Breast epithelium (tissue), 4 donors: ENCODE measurements around the gene THRA. TPM values are rescaled to one million over a fixed set of nuclear protein-coding genes. Genes with fewer than 3 reads are reported as not detected.

Source experiments
- DNase-seq, 2 donors: peaks; one replicate each; pipeline ENCODE4 v3.0.0-alpha.2; 2019; ENCODE audit warnings: low spot score in 2 of 2
- H3K27ac ChIP-seq, 2 donors: fragments of 200-600 bp; sonication (generic) in 1 of 2; one replicate each; pipeline ENCODE4 v1.5.1; 2016 to 2019; ENCODE audit warnings: mild to moderate bottlenecking in 1 of 2
- H3K27me3 ChIP-seq, 2 donors: fragments of 200-600 bp; sonication (generic) in 1 of 2; one replicate each; pipeline versions ENCODE4 v1.5.1 to v1.6.0; 2017 to 2019; ENCODE audit warnings: control low read depth in 1 of 2, mild to moderate bottlenecking in 1 of 2
- H3K36me3 ChIP-seq: fragments of 200-600 bp; one replicate; pipeline ENCODE4 v1.5.1; 2019
- H3K4me1 ChIP-seq, 2 donors: fragments of 200-600 bp; sonication (generic); one replicate each; pipeline ENCODE4 v1.5.1; 2016 to 2019; ENCODE audit warnings: control low read depth in 1 of 2
- H3K4me3 ChIP-seq, 3 donors: fragments of 200-600 bp; sonication (generic); 1 replicate in 2 of 3; 2 replicates in 1 of 3; pipeline ENCODE4 v1.5.1; 2016 to 2019; ENCODE audit warnings: mild to moderate bottlenecking in 3 of 3, moderate library complexity in 2 of 3
- H3K9me3 ChIP-seq, 2 donors: fragments of 200-600 bp; sonication (generic) in 1 of 2; one replicate each; pipeline ENCODE4 v1.5.1; 2016 to 2019; ENCODE audit warnings: control low read depth in 1 of 2
- POLR2A ChIP-seq: fragments of 450-650 bp; IDR thresholded peaks from one replicate; pipeline ENCODE4 v1.6.1; 2016; ENCODE audit warnings: antibody characterized with exemption, mild to moderate bottlenecking, moderate library complexity
- POLR2AphosphoS5 ChIP-seq, 3 donors: sonication (generic); formaldehyde crosslinking; IDR thresholded peaks; one replicate each; pipeline ENCODE4 v1.6.1; 2017; ENCODE audit warnings: antibody characterized with exemption in 3 of 3
- intact Hi-C: fragments of 100-400 bp; cut with DNase I; formaldehyde crosslinking; loops from one replicate; pipeline ENCODE4 v1.15.1; 2023; ENCODE audit warnings: low total_unique reads
- total RNA-seq, 3 donors: library from RNA; depleted of rRNA; stranded (reverse); fragments of >200 nt; gene quantifications; one replicate each; pipeline ENCODE4 v1.1.0, GENCODE V29; 2016
- TF ChIP-seq, protein P1 (sequence below), 3 donors: fragments of 450-650 bp; IDR thresholded peaks; one replicate each; pipeline ENCODE4 v1.5.1; 2016 to 2017; ENCODE audit warnings: antibody characterized with exemption in 3 of 3, mild to moderate bottlenecking in 3 of 3, moderate library complexity in 3 of 3

The THRA gene
- total RNA-seq, 3 donors from 2014 or later: 41.6 to 61.0 (median 48.1) TPM

DNA sequence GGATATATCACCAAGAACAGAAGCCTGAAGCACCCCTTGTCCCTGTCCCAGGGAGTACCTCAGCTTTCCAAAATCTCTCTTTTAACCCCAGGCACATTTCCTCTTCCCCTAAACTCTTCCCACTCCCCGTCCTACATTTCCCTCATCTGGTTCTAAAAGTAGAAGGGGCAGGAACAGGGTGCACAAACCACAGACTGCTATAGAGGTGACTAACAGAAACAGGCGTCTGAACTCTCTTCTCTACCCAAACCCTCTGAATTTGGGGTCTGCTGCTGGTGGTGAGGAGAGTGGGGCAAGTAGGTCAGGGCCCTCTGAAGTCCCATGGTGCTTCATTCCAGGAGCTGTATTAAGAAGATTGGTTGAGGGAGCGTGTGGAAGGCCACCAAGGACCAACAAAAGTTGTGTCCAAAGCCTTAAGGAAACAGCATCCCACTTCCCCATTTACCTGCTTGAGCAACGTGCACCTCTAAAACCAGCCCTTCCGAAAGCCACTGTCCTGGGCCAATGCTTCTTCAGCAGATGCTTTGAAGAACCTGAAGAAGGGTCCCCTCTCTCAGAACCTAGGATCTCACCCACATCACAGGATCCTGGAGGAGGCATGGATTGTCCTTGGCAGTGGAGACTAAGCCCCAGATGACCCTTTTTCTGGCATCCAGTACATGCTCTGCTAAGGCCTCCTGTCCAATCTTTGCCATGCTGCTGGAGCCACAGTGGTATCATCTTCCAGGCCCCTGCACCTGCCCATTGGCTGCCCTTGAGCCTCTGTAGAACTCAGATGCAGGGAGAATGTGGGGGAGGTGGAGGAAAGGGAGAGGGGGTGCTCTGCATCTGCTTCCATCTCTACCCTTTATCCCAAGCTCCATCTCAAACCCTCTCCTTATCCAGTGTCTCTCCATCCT lies 43.3 kb downstream of the THRA start:
- intact Hi-C loops: no loop called here
- H3K36me3 ChIP-seq: no peaks in the 10 kb centered on the region
- no peak overlapping the region for H3K4me3 ChIP-seq

DNA sequence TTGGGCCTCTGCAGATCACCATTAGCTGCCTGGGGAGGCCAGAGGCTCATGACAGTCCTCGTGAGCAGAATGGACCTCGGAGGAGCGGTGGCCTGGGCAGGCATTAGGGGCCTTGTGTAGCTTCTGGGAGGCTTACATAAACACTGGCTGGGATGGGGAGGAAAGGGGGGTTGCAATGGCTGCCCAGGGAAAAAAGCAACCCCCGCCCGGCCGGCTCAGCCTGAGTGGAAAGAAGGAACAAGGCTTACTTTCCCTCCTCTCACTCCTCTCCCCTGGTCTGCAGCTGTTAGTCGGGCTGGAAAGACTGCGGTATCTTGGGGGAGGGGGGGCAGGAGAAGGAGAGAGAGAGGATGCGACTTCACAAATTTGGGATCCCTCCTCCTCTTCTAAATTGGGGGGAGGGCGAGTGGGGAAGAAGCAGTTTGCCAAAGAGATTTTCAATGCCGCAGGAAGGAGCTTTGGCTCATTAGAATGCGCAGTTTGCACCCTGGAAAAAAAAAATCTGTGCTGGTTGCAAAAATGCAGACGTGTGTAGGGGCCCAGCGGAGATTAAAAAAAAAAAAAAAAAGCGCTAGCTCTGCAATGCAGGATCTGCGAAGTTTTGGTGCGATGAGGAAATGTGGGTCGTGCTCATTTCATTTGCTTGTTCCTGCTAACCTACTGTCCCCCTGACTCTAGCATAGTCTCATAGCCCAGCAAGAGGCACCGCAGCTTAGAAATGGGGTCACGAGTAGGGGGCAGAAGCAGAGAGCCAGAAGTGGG lies 44.2 kb downstream of the THRA start:
- TF ChIP-seq, protein P1, sequence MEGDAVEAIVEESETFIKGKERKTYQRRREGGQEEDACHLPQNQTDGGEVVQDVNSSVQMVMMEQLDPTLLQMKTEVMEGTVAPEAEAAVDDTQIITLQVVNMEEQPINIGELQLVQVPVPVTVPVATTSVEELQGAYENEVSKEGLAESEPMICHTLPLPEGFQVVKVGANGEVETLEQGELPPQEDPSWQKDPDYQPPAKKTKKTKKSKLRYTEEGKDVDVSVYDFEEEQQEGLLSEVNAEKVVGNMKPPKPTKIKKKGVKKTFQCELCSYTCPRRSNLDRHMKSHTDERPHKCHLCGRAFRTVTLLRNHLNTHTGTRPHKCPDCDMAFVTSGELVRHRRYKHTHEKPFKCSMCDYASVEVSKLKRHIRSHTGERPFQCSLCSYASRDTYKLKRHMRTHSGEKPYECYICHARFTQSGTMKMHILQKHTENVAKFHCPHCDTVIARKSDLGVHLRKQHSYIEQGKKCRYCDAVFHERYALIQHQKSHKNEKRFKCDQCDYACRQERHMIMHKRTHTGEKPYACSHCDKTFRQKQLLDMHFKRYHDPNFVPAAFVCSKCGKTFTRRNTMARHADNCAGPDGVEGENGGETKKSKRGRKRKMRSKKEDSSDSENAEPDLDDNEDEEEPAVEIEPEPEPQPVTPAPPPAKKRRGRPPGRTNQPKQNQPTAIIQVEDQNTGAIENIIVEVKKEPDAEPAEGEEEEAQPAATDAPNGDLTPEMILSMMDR (IDR thresholded peaks at IDR 0.05): no peak
- TF ChIP-seq POLR2A: no peak
- TF ChIP-seq POLR2AphosphoS5 (IDR thresholded peaks at IDR 0.05): no peak
- no peaks in the 10 kb centered on the region for H3K36me3 ChIP-seq
- no peak for DNase-seq
- H3K4me1 ChIP-seq: peaks cover 13 to 68% of the 10 kb centered on the region in 2 donors
- H3K27ac ChIP-seq: peak overlapping the region; percentile 98 to 99
- no peaks in the 10 kb centered on the region for H3K27me3 ChIP-seq
- no peaks in the 10 kb centered on the region for H3K9me3 ChIP-seq
- intact Hi-C loops: no loop called here
- H3K4me3 ChIP-seq: peak overlapping the region in 1 of 3 donors; percentile 38

More for the DNA sequence above, 43.3 kb downstream of the THRA start:
- Histone ChIP-seq H3K4me1 (peaks cover 18 to 61% of the 10 kb centered on the region in 2 donors), H3K27ac (peak overlapping the region; percentile 88 to 99), H3K9me3 (no peaks in the 10 kb centered on the region), H3K27me3 (no peaks in the 10 kb centered on the region)
- TF ChIP-seq POLR2AphosphoS5 (IDR thresholded peaks at IDR 0.05): no peak
- TF ChIP-seq, protein P1 (IDR thresholded peaks at IDR 0.05): no peak
- TF ChIP-seq POLR2A: no peak
- DNase-seq: no peak

DNA sequence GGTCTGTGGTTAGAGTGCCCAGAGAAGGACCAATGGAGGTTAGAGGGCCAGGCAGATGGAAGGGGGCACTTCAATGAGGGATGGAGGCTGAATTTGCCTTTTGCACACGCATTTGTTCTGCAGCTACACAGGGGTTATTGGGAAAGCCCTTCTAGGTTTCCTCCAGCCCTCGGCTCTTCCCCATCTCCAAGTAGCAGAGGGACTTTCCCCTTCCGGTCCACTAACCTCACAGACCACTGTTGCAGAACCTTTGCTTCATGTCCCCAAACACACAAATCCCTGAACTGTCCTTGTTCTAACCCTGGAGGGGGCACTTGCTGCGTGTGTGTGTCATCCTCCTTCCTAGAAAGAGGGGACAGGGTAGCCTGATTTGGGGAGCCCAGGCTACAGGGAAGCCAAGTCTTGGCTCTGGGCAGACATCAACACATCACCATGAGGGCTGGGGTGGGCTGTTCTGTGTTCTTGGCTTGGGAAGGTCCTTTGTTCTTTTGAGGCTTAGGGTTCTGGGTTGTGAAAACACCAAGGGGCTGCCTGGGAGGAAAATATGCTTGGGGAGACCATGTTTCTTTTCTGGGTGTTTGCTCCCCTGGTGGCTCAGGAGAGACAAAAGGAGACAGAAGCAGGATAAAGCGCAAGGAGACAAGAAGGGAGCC lies 44.9 kb downstream of the THRA start:
- Histone ChIP-seq H3K27me3 (no peaks in the 10 kb centered on the region), H3K9me3 (no peaks in the 10 kb centered on the region), H3K4me3 (peak overlapping the region in 2 of 3 donors; percentile 15 to 38), H3K4me1 (peaks cover 13 to 75% of the 10 kb centered on the region in 2 donors), H3K36me3 (no peaks in the 10 kb centered on the region), H3K27ac (peak overlapping the region; percentile 98 to 99)
- intact Hi-C loops: no loop called here
- DNase-seq: peak in 1 of 2 donors; percentile 37
- TF ChIP-seq, protein P1 (IDR thresholded peaks at IDR 0.05): peak; percentile 8 to 20 (median 13)
- TF ChIP-seq POLR2A: no peak

DNA sequence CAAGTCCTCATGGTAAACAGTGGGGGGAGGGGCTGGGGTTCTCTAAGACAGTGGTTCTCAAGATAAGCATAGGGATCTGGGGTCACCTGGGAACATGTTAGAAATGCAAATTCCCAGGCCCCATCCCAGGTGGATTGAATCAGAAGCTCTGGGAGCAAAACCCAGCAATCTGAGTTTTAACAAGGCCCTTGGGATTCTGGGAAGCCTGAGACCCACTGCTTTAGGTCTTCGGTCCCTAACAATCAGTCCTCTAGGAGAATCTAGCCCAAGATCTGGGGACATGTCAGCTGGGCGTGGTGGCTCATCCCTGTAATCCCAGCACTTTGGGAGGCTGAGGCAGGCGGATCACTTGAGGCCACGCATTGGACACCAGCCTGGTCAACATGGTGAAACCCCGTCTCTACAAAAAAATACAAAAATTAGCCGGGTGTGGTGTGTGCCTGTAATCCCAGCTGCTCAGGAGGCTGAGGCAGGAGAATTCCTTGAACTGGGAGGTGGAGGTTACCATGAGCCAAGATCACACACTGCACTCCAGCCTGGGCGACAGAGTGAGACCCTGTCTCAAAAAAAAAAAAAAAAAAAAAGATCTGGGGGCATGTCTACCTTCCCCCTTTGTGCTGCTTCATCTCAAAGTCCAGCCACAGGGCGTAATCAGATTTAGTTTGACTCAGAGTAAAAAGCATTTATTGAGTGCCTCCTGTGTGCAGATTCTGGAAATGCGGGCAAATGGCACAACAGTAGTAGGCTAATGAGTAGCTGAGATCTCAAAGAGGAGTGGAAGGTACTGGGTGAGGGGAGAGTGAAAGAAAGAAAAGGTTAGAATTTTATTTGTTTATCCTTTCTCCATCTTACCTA lies 46.4 kb downstream of the THRA start:
- peaks cover 6 to 74% of the 10 kb centered on the region in 2 donors for H3K4me1 ChIP-seq
- no peak for DNase-seq
- H3K27me3 ChIP-seq: no peaks in the 10 kb centered on the region
- intact Hi-C loops: no loop called here
- TF ChIP-seq POLR2A (no peak), POLR2AphosphoS5 (IDR thresholded peaks at IDR 0.05) (no peak)
- TF ChIP-seq, protein P1 (IDR thresholded peaks at IDR 0.05): peak in 1 of 3 donors; percentile 12
- H3K4me3 ChIP-seq: no peak overlapping the region
- peak overlapping the region; percentile 98 to 99 for H3K27ac ChIP-seq
- no peaks in the 10 kb centered on the region for H3K36me3 ChIP-seq
- H3K9me3 ChIP-seq: no peaks in the 10 kb centered on the region
